Measurements from ENCODE around the gene COX6A2.

- TF ChIP-seq, protein P1, sequence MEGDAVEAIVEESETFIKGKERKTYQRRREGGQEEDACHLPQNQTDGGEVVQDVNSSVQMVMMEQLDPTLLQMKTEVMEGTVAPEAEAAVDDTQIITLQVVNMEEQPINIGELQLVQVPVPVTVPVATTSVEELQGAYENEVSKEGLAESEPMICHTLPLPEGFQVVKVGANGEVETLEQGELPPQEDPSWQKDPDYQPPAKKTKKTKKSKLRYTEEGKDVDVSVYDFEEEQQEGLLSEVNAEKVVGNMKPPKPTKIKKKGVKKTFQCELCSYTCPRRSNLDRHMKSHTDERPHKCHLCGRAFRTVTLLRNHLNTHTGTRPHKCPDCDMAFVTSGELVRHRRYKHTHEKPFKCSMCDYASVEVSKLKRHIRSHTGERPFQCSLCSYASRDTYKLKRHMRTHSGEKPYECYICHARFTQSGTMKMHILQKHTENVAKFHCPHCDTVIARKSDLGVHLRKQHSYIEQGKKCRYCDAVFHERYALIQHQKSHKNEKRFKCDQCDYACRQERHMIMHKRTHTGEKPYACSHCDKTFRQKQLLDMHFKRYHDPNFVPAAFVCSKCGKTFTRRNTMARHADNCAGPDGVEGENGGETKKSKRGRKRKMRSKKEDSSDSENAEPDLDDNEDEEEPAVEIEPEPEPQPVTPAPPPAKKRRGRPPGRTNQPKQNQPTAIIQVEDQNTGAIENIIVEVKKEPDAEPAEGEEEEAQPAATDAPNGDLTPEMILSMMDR (conservative IDR thresholded peaks at IDR 0.05 in 1 of 2, IDR thresholded peaks at IDR 0.05 in 1 of 2; ENCODE audit: extremely low read depth in 1 of 2, insufficient read depth in 1 of 2, low read depth in 1 of 2, low read length in 2 of 2) = no peak
- no peak for TF ChIP-seq EZH2 (IDR thresholded peaks at IDR 0.05; ENCODE audit: borderline replicate concordance, low read length)
Measured at GRCh38 chr16:31464781-31465260, 36.7 kb upstream of the COX6A2 start.
